GM15510 (cell line): Measurements from ENCODE around the gene ERBB4.

ENCODE experiments used
- POLR2A ChIP-seq: IDR thresholded peaks from 3 replicates; pipeline ENCODE4 v1.6.1; 2011; ENCODE audit warnings: borderline replicate concordance; ENCODE audit not compliant: insufficient read length; ENCODE audit errors: extremely low read depth

Gene ERBB4

GRCh38 chr2:212156088-212156487 lies 382.5 kb downstream of the ERBB4 start:
- TF ChIP-seq POLR2A, result no peak

- TF ChIP-seq POLR2A, result no peak
Measured at GRCh38 chr2:212154477-212154878, 384.1 kb downstream of the ERBB4 start.

- no peak for TF ChIP-seq POLR2A
Measured at GRCh38 chr2:212153923-212154322, 384.7 kb downstream of the ERBB4 start.

GRCh38 chr2:212147921-212148513 lies 390.6 kb downstream of the ERBB4 start:
- TF ChIP-seq POLR2A, result no peak

- TF ChIP-seq POLR2A, result no peak
Measured at GRCh38 chr2:212146416-212146815, 392.2 kb downstream of the ERBB4 start.

GRCh38 chr2:212145121-212145520 lies 393.5 kb downstream of the ERBB4 start:
- TF ChIP-seq POLR2A, result no peak

GRCh38 chr2:212142631-212143030 lies 396.0 kb downstream of the ERBB4 start:
- TF ChIP-seq POLR2A, result no peak

- no peak for TF ChIP-seq POLR2A
Measured at GRCh38 chr2:212141499-212141898, 397.1 kb downstream of the ERBB4 start.

- TF ChIP-seq POLR2A, result no peak
Measured at GRCh38 chr2:212136216-212136795, 402.3 kb downstream of the ERBB4 start.

GRCh38 chr2:212135739-212136138 lies 402.9 kb downstream of the ERBB4 start:
- no peak for TF ChIP-seq POLR2A

GRCh38 chr2:212133337-212133736 lies 405.3 kb downstream of the ERBB4 start:
- TF ChIP-seq POLR2A, result no peak

GRCh38 chr2:212124598-212124997 lies 414.0 kb downstream of the ERBB4 start:
- no peak for TF ChIP-seq POLR2A

GRCh38 chr2:212119591-212119990 lies 419.0 kb downstream of the ERBB4 start:
- no peak for TF ChIP-seq POLR2A

- no peak for TF ChIP-seq POLR2A
Measured at GRCh38 chr2:212117926-212118325, 420.7 kb downstream of the ERBB4 start.

- no peak for TF ChIP-seq POLR2A
Measured at GRCh38 chr2:212114489-212114888, 424.1 kb downstream of the ERBB4 start.

GRCh38 chr2:212112401-212112800 lies 426.2 kb downstream of the ERBB4 start:
- TF ChIP-seq POLR2A, result no peak

- TF ChIP-seq POLR2A, result no peak
Measured at GRCh38 chr2:212109792-212110680, 428.6 kb downstream of the ERBB4 start.

- TF ChIP-seq POLR2A, result no peak
Measured at GRCh38 chr2:212109217-212109616, 429.4 kb downstream of the ERBB4 start.
